Germinal center (tissue), 1 donor: Measurements from ENCODE around the gene TCF7L2.

Experiments
- DNase-seq: peaks from one replicate; pipeline ENCODE4 v3.0.0; 2012; ENCODE audit warnings: mixed read lengths, low spot score

TCF7L2 gene

DNA sequence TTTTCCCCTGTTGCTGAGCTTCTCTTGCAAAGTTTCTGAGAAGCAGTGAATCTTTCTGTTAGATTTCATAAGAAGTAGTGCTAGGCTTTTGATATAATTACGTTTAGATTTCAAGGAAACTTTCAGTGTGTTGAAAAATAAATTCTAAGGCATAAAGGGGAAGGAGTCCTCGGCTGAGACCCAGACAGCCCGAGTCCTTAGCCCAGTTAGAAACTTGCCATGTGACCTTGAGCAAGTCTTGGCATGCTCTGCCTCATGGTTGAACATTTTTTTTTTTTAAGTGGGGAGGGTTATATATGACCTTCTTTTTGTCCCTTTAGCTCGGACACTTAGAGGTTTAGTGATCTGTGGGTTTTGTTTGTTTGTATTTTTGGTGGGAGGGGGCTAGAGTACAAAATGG lies 117.5 kb downstream of the TCF7L2 start:
- DNase-seq, result no peak

GRCh38 chr10:113068178-113068890 lies 118.3 kb downstream of the TCF7L2 start:
- DNase-seq, result no peak

GRCh38 chr10:113069595-113069994 lies 119.5 kb downstream of the TCF7L2 start:
- DNase-seq, result no peak

- no peak for DNase-seq
Observed at GRCh38 chr10:113071446-113071845, 121.4 kb downstream of the TCF7L2 start.

GRCh38 chr10:113073549-113074189 lies 123.6 kb downstream of the TCF7L2 start:
- DNase-seq, result no peak

- DNase-seq, result no peak
Observed at GRCh38 chr10:113076949-113077348, 126.9 kb downstream of the TCF7L2 start.

- DNase-seq, result no peak
Observed at GRCh38 chr10:113078282-113078907, 128.3 kb downstream of the TCF7L2 start.

GRCh38 chr10:113080061-113080924 lies 130.2 kb downstream of the TCF7L2 start:
- DNase-seq, result no peak

- DNase-seq, result no peak
Observed at GRCh38 chr10:113080925-113081229, 130.8 kb downstream of the TCF7L2 start.

DNA sequence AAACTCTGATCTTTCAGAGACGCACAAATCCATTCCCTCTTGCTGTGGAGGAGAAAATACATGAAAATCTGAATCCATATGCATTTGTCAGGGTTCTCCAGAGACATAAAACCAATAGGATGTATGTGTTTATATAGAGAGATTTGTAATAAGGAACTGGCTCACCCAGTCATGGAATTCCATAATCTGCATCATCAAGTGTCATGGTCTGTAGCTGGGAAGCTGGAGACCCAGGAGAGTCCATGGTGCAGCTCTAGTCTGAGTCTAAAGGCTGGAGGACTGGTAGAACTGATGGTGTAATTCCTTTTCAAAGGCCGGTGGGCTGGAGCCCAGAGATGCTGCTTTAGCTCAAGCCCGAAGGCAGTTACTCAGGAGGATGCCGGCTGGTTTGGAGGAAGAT lies 134.0 kb downstream of the TCF7L2 start:
- DNase-seq, result no peak

DNA sequence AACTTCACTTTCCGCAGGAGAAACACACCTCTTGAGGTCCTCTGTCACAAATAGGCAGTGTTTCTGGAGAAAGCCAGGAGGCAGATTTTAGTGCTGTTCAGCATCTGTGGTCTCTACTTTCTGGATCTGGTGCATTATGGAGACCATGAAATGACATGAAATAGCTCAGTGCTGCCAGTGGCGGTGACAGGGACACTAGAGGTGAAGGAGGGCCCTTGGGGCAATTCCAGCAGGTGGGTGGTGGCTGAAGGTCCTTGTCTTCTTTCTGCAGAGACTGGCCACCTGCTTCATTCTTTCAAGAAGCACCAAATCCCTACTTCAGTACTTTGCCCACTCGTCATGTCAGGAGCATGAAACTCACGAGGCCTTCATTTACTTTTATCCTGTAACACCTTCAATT lies 135.7 kb downstream of the TCF7L2 start:
- no peak for DNase-seq

- DNase-seq, result no peak
Observed at GRCh38 chr10:113086282-113086681, 136.2 kb downstream of the TCF7L2 start.

DNA sequence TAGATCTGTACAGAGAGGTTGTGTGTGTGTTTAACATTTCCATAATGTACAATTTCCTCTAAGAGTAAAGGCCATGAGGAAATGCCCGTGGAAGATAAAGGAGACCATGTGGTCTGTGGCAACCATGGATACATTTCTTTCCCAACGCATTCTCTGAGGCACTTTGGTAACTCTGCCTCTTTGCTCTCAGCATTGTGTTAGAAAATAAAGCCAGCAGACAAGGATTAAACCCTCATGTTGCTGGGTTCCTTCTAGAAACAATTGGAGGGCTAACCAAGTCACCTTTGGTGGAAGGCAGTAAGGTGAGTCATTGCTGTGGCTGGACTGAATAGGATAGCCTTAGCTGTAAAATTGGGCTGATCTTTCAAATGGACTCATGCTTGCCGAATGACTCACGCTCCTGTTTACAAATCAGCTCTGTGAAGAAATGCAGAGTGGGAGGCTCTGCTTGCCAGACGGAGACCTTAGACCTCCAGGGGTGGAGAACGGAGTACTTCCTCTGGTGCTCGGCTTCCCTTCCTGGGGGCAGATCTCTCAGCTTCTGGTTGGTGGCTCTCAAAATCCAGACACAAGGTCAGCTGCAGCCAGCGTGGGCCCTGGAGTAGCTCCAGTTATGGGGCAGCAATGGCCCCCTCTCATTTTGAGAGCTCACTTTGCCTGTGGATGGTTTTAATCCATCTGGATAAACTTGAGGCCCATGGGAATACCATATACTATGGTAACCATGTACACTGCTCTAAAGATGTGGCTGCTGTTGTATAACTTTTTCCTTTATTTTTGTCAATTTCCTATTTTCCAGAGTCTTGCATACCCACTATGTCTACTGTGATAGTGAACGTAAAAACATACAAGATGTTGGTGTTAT lies 137.3 kb downstream of the TCF7L2 start:
- DNase-seq, result no peak

DNA sequence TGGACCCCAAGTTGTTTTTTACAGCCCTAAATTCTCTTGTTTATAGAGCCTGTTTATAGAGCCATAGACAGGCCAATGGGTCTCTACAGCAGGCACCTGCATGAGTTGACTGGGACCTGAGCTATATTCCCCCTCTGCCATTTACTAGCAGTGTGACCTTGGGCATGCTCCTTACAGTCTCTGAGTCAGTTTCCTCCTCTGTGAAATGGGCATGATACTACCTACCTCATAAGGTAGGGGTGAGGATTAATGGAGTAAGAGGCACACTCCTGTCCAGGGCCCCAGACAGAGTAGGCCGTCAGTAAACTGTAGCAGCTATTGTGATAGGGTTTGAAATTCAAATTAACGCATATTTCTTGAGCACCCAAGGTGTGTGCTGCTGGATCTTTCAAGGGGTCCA lies 138.1 kb downstream of the TCF7L2 start:
- DNase-seq, result no peak

DNA sequence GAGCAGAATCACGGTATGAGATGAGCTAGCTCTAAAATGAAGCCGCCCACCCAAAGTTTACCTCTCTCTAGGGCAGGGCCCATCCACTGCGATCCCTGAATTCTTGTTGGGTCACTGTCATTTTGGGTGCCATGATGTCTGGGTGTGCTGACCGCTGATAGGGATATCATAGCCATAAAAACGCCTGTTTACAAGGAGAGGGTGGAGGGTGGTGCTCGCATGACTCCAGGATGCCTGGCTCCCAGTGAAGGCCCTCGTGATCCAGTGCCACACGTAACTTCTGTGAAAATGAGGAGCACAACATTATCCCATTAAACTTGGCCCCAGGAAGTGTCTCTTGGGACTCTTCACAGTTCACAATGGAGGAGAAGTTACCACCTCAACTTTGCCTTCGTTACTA lies 139.5 kb downstream of the TCF7L2 start:
- DNase-seq, result no peak

DNA sequence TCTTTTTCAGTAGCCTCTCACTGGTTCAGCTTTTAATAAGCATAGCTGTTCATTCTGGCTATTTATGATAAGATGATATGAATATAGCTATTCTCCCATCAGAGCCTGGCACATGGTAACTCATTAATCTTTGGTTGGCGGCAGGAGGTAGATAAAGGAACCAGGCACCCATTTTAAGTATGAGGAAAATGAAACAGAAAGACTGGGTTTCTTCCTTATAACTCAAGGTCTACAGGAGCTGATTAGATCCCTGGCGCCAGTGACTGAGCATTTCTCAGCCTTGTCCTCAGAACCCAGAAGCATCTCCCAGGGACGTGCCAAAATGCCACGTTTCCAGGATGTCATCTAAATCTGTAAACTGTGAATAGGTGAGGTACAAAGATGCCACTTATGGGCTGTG lies 141.9 kb downstream of the TCF7L2 start:
- no peak for DNase-seq

DNA sequence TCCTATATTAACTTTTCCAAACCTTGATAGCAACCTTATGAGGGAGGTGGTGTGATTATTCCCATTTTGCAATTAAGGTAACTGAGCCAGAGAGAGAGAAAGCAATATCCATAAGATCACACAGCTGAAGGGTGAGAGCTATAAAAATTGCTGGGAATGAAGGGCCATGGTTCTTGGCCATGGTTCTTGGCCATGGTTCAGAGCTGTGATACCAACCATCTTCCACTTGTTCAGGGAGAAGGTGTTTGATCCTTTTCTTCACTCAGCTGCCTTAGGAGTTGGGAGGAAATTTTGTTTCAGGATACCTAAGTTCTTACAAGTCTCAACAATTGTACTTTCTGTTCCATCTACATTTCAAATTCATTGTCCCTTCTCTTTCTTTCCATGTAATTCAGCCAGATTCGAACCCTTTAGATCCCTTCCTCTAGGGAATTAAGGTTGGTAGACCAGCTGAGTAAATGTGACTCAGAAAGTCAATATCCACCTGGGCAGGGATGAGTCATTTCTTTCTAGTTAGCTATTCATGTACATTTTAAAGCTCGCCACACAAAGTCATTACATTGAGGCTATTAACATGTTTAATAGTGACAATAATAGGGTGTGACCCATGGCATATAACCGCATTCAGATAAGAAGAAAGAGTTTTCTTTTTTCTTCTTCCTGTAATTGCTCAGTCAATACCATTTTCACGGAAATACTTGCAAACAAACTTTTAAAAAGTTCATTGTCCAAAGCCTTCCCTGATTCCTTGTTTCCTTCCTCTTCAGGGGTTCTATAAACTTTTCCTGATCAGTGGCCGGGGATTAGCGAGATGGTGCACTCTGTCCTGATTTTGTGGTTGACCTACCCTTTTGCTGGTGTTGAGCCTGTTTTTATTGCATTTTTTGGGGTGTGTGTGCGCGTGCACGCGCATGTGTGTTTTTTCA lies 143.4 kb downstream of the TCF7L2 start:
- no peak for DNase-seq

GRCh38 chr10:113094114-113094486 lies 144.1 kb downstream of the TCF7L2 start:
- DNase-seq, result peak; percentile 5

GRCh38 chr10:113095419-113096127 lies 145.5 kb downstream of the TCF7L2 start:
- DNase-seq, result no peak
